Tibial nerve (tissue), 4 donors: Measurements from ENCODE around the gene SHC2. TPM values are rescaled to one million over a fixed set of nuclear protein-coding genes. Genes with fewer than 3 reads are reported as not detected.

Experiments
- DNase-seq, 2 donors: peaks; one replicate each; pipeline ENCODE4 v3.0.0-alpha.2; 2019; ENCODE audit warnings: low spot score in 2 of 2
- H3K27ac ChIP-seq, 4 donors: fragments of 200-600 bp; sonication (generic) in 3 of 4; one replicate each; pipeline ENCODE4 v1.5.1; 2017 to 2019; ENCODE audit warnings: mild to moderate bottlenecking in 1 of 4
- H3K27me3 ChIP-seq, 2 donors: fragments of 200-600 bp; sonication (generic) in 1 of 2; one replicate each; pipeline versions ENCODE4 v1.5.1 to v1.6.0; 2017 to 2019
- H3K36me3 ChIP-seq, 3 donors: fragments of 200-600 bp; sonication (generic); one replicate each; pipeline ENCODE4 v1.5.1; 2018 to 2019
- H3K4me1 ChIP-seq, 4 donors: fragments of 200-600 bp; sonication (generic) in 3 of 4; one replicate each; pipeline ENCODE4 v1.5.1; 2017 to 2019
- H3K4me3 ChIP-seq, 4 donors: fragments of 200-600 bp; sonication (generic) in 3 of 4; one replicate each; pipeline ENCODE4 v1.5.1; 2017 to 2019; ENCODE audit warnings: mild to moderate bottlenecking in 1 of 4, moderate library complexity in 1 of 4
- H3K9me3 ChIP-seq, 4 donors: fragments of 200-600 bp; sonication (generic) in 3 of 4; one replicate each; pipeline ENCODE4 v1.5.1; 2017 to 2019
- EP300 ChIP-seq, 2 donors: sonication (generic); formaldehyde crosslinking; IDR thresholded peaks; one replicate each; pipeline ENCODE4 v1.6.1; 2017; ENCODE audit warnings: antibody characterized with exemption in 2 of 2, mild to moderate bottlenecking in 1 of 2
- POLR2A ChIP-seq, 2 donors: fragments of 450-650 bp; IDR thresholded peaks; one replicate each; pipeline ENCODE4 v1.6.1; 2017; ENCODE audit warnings: antibody characterized with exemption in 2 of 2, mild to moderate bottlenecking in 2 of 2, moderate library complexity in 2 of 2
- WGBS, 2 donors: methylation state at CpG; one replicate each; pipeline ENCODE4 v1.1.5; 2018; 5-methylcytosine and 5-hydroxymethylcytosine counted together
- total RNA-seq, 4 donors: library from RNA; depleted of rRNA; stranded (reverse); fragments of >200 nt; gene quantifications; one replicate each; pipeline ENCODE4 v1.1.0, GENCODE V29; 2016
- TF ChIP-seq, protein P1 (sequence below), 5 experiments: fragments of 200-600 bp in 3 of 5; fragments of 450-650 bp in 2 of 5; sonication (generic) in 3 of 5; IDR thresholded peaks; one replicate each; pipeline ENCODE4 v1.5.1; 2016 to 2019; ENCODE audit warnings: antibody characterized with exemption in 5 of 5, mild to moderate bottlenecking in 3 of 5, moderate library complexity in 2 of 5

SHC2 gene
- total RNA-seq, 4 donors from 2014 or later: 13.5 to 41.1 (median 22.9) TPM

DNA sequence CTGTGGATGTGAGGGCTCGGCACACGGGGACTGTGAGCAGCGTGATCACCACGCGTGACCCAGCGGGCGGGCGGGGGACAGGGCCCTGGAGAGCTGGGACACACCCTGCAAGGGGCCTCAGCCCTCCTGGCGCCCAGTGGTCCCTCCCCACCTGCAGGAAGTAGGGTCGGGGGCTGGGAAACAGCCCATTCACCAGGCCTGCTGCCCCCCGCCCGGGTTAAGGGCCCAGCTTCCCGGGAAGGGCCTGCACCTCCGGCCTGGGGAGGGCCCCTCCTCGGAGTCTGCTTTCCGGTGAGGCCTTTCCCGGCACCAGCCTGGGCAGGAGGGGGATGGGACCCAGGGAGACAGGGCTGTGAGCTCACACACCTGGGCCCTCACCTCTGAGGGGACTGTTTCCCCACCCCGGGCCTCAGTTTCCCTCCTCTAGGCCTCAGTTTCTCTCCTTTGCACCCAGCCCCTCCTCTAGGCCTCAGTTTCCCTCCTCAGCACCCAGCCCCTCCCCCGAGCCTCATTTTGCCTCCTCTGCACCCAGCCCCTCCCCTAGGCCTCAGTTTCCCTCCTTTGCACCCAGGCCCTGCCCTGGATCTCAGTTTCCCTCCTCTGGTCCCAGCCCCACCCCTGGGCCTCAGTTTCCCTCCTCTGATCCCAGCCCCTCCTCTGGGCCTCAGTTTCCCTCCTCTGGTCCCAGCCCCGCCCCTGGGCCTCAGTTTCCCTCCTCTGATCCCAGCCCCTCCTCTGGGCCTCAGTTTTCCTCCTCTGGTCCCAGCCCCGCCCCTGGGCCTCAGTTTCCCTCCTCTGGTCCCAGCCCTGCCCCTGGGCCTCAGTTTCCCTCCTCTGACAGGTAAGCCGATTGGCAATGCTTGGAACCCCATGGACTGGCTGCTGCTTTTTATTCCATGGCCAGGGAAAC lies 33.6 kb upstream of the SHC2 start:
- Histone ChIP-seq H3K36me3 (no peaks in the 10 kb centered on the region), H3K27me3 (peaks cover 0 to 54% of the 10 kb centered on the region in 2 donors), H3K27ac (no peak overlapping the region), H3K4me3 (no peak overlapping the region), H3K4me1 (peaks cover 0 to 35% (median 6%) of the 10 kb centered on the region in 4 donors), H3K9me3 (no peaks in the 10 kb centered on the region)
- WGBS, 2 donors: 47 to 48% methylated on average over 12 to 16 of the region's 22 CpGs
- DNase-seq: no peak
- TF ChIP-seq POLR2A (IDR thresholded peaks at IDR 0.05) (no peak), EP300 (IDR thresholded peaks at IDR 0.05) (no peak)
- TF ChIP-seq, protein P1, sequence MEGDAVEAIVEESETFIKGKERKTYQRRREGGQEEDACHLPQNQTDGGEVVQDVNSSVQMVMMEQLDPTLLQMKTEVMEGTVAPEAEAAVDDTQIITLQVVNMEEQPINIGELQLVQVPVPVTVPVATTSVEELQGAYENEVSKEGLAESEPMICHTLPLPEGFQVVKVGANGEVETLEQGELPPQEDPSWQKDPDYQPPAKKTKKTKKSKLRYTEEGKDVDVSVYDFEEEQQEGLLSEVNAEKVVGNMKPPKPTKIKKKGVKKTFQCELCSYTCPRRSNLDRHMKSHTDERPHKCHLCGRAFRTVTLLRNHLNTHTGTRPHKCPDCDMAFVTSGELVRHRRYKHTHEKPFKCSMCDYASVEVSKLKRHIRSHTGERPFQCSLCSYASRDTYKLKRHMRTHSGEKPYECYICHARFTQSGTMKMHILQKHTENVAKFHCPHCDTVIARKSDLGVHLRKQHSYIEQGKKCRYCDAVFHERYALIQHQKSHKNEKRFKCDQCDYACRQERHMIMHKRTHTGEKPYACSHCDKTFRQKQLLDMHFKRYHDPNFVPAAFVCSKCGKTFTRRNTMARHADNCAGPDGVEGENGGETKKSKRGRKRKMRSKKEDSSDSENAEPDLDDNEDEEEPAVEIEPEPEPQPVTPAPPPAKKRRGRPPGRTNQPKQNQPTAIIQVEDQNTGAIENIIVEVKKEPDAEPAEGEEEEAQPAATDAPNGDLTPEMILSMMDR (IDR thresholded peaks at IDR 0.05): no peak

DNA sequence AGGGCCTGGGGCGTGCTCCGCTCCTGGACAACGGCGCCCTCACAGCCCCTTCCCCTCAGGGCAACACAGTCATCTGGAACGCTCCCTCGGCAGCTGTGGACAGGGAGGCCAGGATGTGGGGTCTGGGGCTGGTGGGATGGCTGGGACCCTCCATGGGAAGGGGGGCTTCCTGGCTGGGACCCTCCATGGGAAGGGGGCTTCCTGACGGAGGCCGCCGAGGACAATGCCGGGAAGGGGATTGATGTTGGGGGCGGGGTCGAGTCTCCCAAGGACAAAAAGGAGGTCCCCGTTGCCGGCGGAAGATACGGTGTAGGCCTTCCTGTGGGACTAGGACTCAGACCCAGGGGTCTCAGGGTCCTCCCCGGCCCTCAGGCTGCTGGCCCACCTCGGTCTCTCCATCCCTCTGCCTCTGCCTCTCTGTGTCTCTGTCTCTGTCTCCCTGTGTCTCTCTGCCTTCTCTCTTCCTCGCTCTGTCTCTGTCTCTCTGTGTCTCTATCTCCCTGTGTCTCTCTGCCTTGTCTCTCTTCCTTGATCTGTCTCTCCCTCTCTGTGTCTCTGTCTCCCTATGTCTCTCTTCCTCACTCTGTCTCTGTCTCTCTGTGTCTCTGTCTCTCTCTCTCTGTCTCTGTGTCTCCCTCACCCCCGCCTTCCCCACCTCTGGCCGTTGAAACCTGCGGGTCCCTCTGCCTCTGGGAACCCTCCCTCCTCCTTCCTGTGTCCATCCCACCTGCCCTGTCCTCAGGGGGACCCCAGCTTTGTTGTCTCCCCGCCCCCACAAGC lies 32.7 kb upstream of the SHC2 start:
- Histone ChIP-seq H3K27me3 (peaks cover 0 to 45% of the 10 kb centered on the region in 2 donors), H3K4me3 (no peak overlapping the region), H3K9me3 (no peaks in the 10 kb centered on the region), H3K4me1 (peaks cover 0 to 37% (median 7%) of the 10 kb centered on the region in 4 donors), H3K36me3 (no peaks in the 10 kb centered on the region), H3K27ac (no peak overlapping the region)
- no peak for DNase-seq
- TF ChIP-seq EP300 (IDR thresholded peaks at IDR 0.05): no peak
- TF ChIP-seq, protein P1 (IDR thresholded peaks at IDR 0.05): no peak
- no peak for TF ChIP-seq POLR2A (IDR thresholded peaks at IDR 0.05)
- 63 to 69% methylated on average over 23 of the region's 23 CpGs for WGBS, 2 donors

DNA sequence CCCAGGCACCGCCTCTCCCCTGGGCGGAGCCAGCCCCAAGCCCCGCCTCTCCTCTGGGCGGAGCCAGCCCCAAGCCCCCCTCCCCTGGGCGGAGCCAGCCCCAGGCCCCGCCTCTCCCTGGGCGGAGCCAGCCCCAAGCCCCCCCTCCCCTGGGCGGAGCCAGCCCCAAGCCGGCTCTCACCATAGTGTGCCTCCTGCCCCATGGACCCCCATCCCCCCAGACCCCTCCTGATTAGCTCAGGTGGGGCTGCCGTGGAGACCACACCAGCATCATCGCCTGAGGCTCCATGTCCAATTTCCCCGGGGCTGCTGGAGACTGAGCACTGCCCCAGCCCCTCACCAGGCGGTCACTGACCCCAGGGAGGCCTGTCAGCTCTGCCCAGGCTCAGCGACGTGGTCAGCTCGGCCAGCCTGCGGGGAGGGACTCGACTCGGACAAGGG lies 31.3 kb upstream of the SHC2 start:
- H3K27ac ChIP-seq: no peak overlapping the region
- H3K27me3 ChIP-seq: peaks cover 0 to 31% of the 10 kb centered on the region in 2 donors
- no peak overlapping the region for H3K4me3 ChIP-seq
- no peaks in the 10 kb centered on the region for H3K9me3 ChIP-seq
- WGBS, 2 donors: 71 to 72% methylated on average over 10 of the region's 19 CpGs
- peaks cover 0 to 32% (median 5%) of the 10 kb centered on the region in 4 donors for H3K4me1 ChIP-seq
- no peak for DNase-seq
- TF ChIP-seq EP300 (IDR thresholded peaks at IDR 0.05) (no peak), POLR2A (IDR thresholded peaks at IDR 0.05) (no peak)
- TF ChIP-seq, protein P1 (IDR thresholded peaks at IDR 0.05): no peak
- H3K36me3 ChIP-seq: no peaks in the 10 kb centered on the region

DNA sequence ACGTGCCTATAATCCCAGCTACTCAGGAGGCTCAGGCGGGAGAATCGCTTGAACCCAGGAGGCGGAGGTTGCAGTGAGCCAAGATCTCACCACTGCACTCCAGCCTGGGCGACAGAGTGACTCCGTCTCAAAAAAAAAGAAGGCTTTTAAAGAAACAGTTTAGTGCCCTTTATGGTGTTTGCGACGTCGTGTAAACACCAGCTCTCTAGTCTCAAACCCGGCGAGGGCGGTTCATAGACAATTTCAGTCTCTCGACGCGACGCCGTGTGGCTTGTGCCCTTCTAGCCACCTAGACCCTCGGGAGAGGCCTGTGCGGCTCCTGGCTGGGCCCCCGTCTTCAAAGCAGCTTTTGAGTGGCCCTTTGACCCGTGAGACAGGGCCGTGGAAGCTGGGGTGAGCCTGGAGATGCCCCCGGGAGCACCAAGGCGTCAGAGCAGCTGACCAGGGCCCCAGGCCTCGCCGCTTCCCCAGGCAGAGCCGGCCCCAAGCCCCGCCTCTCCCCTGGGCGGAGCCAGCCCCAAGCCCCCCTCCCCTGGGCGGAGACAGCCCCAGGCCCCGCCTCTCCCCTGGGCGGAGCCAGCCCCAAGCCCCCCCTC lies 30.4 kb upstream of the SHC2 start:
- DNase-seq: no peak
- H3K4me3 ChIP-seq: no peak overlapping the region
- WGBS, 2 donors: 72 to 78% methylated on average over 24 to 27 of the region's 32 CpGs

More for the DNA sequence above, 30.4 kb upstream of the SHC2 start:
- Histone ChIP-seq H3K4me1 (peaks cover 0 to 32% (median 6%) of the 10 kb centered on the region in 4 donors), H3K27ac (peak overlapping the region in 1 of 4 donors; percentile 49), H3K27me3 (peaks cover 0 to 27% of the 10 kb centered on the region in 2 donors), H3K36me3 (no peaks in the 10 kb centered on the region), H3K9me3 (no peaks in the 10 kb centered on the region)
- TF ChIP-seq, protein P1 (IDR thresholded peaks at IDR 0.05): no peak
